IMR-90 (cell line): ENCODE measurements around the gene BDKRB1.

Experiments used
- CHD1 ChIP-seq: IDR thresholded peaks from 2 replicates; pipeline ENCODE4 v1.6.1; 2012; ENCODE audit warnings: low read depth, low read length, improper control_type of control experiment
- CTCF ChIP-seq: conservative IDR thresholded peaks from 2 replicates; pipeline ENCODE4 v1.5.1; 2012; ENCODE audit warnings: mild to moderate bottlenecking, low read depth, low read length, improper control_type of control experiment
- FOS ChIP-seq: fragments of 150-350 bp; IDR thresholded peaks from 2 replicates; pipeline ENCODE4 v1.6.1; 2016; ENCODE audit warnings: low read depth, low read length
- MAFK ChIP-seq: IDR thresholded peaks from 2 replicates; pipeline ENCODE4 v1.6.1; 2012; ENCODE audit warnings: low read depth, low read length, improper control_type of control experiment
- MXI1 ChIP-seq: IDR thresholded peaks from 2 replicates; pipeline ENCODE4 v1.6.1; 2012; ENCODE audit warnings: low read depth, mild to moderate bottlenecking, low read length, moderate library complexity, borderline replicate concordance
- POLR2A ChIP-seq: IDR thresholded peaks from 2 replicates; pipeline ENCODE4 v1.6.1; 2012; ENCODE audit warnings: mild to moderate bottlenecking, low read depth, low read length
- RAD21 ChIP-seq: IDR thresholded peaks from 2 replicates; pipeline ENCODE4 v1.6.1; 2012; ENCODE audit warnings: low read length, improper control_type of control experiment
- SMC3 ChIP-seq: fragments of 150-350 bp; IDR thresholded peaks from 2 replicates; pipeline ENCODE4 v1.6.1; 2016; ENCODE audit warnings: low read depth, mild to moderate bottlenecking, antibody characterized with exemption, low read length, moderate library complexity
- USF2 ChIP-seq: fragments of 150-350 bp; IDR thresholded peaks from 2 replicates; pipeline ENCODE4 v1.6.1; 2017; ENCODE audit warnings: mild to moderate bottlenecking, antibody characterized with exemption, low read length, low read depth

GRCh38 chr14:96237641-96238040 lies 18.4 kb upstream of the BDKRB1 start:
- TF ChIP-seq CTCF (no peak), POLR2A (no peak), RAD21 (no peak), MAFK (no peak), CHD1 (no peak), SMC3 (no peak), MXI1 (no peak), FOS (no peak), USF2 (no peak)
